Skeletal muscle satellite cell (primary cell): Measurements from ENCODE around the gene FBXL7.

ENCODE experiments used
- H3K27me3 ChIP-seq: 2 replicates; pipeline ENCODE4 v1.7.0; 2013; ENCODE audit warnings: low read length; ENCODE audit not compliant: control insufficient read depth, insufficient read depth
- H3K36me3 ChIP-seq: 2 replicates; pipeline ENCODE4 v1.7.0; 2013; ENCODE audit warnings: mild to moderate bottlenecking, control low read depth, low read length; ENCODE audit not compliant: insufficient read depth
- H3K4me1 ChIP-seq: 2 replicates; pipeline ENCODE4 v1.7.0; 2013; ENCODE audit warnings: low read length; ENCODE audit not compliant: control insufficient read depth, insufficient read depth
- H3K4me2 ChIP-seq: 2 replicates; pipeline ENCODE4 v1.7.0; 2013; ENCODE audit warnings: mild to moderate bottlenecking, low read length
- H3K4me3 ChIP-seq: 2 replicates; pipeline ENCODE4 v1.7.0; 2013; ENCODE audit warnings: low read length
- H3K9ac ChIP-seq: 2 replicates; pipeline ENCODE4 v1.7.0; 2013; ENCODE audit warnings: mild to moderate bottlenecking, low read depth, low read length, moderate library complexity
- H3K9me3 ChIP-seq: replicated peaks from 2 replicates; pipeline ENCODE4 v1.7.0; 2013; ENCODE audit warnings: mild to moderate bottlenecking, control low read depth, low read length

The FBXL7 gene

DNA sequence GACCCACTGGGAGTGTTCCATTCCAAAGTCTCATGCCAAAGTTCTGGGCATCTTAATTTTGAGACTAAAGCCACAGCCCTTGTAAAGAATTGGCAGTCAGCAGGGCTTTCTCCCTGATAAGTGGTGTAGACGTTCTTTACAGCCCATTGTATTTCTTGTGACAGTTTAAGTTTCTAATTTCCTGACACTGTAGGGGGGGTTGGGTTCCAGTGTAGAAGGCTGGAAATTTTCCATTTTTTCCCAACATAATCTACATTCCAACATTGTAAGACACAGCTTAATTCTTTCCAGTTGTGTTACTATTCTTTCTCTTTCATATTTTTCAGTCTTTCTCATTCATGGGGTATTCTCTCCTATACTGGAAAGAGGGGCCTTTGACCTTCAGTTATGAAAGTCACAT is 121.1 kb downstream of the FBXL7 start:
- H3K9me3 ChIP-seq = no peaks in the 10 kb centered on the region

DNA sequence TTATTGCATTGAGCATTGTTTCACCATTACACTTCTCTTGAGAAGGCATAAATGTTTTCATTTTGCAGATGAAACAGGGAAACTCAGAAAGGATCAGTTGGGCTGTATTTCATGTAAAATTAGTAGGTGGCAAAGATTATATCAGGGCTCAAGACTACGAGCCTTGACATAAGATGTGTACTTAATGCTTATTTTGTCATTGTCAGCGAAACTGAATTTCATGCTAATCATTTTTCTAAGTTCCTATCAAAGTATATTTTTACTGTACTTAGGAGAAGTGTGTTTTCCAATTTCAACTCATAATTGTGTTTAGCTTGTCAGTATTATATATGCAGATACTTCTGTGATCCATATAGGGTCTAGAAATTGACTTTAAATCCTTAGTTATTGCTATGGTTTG is 123.8 kb downstream of the FBXL7 start:
- Histone ChIP-seq H3K4me1 (peaks cover 18% of the 10 kb centered on the region), H3K4me3 (no peak overlapping the region), H3K9ac (no peak overlapping the region), H3K9me3 (no peaks in the 10 kb centered on the region), H3K4me2 (no peak overlapping the region), H3K27me3 (no peaks in the 10 kb centered on the region), H3K36me3 (no peaks in the 10 kb centered on the region)

More for the DNA sequence above, 121.1 kb downstream of the FBXL7 start:
- H3K4me3 ChIP-seq = peak overlapping the region; percentile 61
- peaks cover 18% of the 10 kb centered on the region for H3K4me1 ChIP-seq
- peak overlapping the region; percentile 33 for H3K9ac ChIP-seq
- peak overlapping the region; percentile 80 for H3K4me2 ChIP-seq
- H3K27me3 ChIP-seq = no peaks in the 10 kb centered on the region
- no peaks in the 10 kb centered on the region for H3K36me3 ChIP-seq

DNA sequence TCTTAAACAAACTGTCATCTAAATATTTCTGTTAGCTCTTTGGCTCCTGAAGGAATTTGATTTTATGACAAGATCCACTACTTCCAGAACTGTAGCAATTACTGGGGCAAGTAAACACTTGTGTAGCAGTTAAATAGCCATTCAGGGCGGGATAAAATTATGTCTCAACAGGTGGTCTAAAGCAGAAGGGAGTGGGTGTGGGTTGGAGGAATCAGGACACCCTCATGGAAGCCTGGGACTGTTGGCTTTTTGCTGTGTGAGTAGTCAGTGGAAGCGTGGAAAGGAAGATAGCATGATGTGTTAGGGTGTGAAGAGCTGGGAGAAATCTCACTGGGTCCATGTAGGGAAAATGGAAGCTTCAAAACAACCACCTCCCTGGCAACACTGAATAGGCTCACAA is 127.1 kb downstream of the FBXL7 start:
- no peak overlapping the region for H3K9ac ChIP-seq
- no peak overlapping the region for H3K4me2 ChIP-seq
- H3K9me3 ChIP-seq = no peaks in the 10 kb centered on the region
- H3K4me3 ChIP-seq = no peak overlapping the region
- no peaks in the 10 kb centered on the region for H3K27me3 ChIP-seq
- no peaks in the 10 kb centered on the region for H3K36me3 ChIP-seq
- peaks cover 9% of the 10 kb centered on the region for H3K4me1 ChIP-seq

DNA sequence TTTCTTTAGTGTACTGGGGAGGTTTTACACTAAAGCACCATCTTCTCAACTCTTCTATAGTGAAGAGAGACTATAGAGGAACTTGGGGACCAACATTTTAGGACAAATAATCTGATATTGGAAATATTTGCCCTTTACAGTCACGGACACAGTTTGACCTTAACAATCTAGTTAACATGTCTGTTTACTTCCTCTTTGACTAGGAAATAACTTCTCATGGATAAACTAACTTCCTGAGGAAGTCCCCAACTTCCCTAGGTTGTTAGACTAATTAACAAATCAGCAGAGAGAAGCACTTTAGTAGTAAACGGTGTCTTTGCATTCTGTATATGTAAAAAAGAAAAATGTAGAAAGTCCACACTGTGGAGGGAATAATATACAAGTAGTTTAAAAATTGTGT is 127.7 kb downstream of the FBXL7 start:
- no peak overlapping the region for H3K4me2 ChIP-seq
- H3K4me3 ChIP-seq = no peak overlapping the region
- H3K4me1 ChIP-seq = peaks cover 9% of the 10 kb centered on the region

DNA sequence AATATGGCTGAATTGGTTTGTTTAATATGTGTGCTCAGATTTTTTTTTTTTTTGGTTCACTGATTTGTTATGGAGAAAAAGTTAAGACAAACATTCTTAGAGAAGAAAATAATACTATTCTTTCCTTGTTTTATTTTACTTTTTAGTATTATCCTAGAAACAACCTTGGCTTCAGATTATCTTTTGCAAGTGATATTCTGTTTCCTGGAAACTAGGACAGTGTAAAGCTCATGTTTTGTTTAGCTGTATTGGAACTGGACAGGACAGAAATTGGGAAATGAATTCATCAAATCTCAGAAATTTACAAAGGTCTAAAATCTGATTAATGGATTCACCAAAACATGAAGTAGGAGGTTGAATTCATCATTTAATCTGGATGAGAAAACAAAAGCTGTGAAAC is 130.5 kb downstream of the FBXL7 start:
- H3K9me3 ChIP-seq = no peaks in the 10 kb centered on the region
- no peak overlapping the region for H3K4me2 ChIP-seq
- no peaks in the 10 kb centered on the region for H3K27me3 ChIP-seq
- H3K36me3 ChIP-seq = no peaks in the 10 kb centered on the region
- no peak overlapping the region for H3K4me3 ChIP-seq
- H3K4me1 ChIP-seq = peaks cover 9% of the 10 kb centered on the region
- H3K9ac ChIP-seq = no peak overlapping the region

More for the DNA sequence above, 127.7 kb downstream of the FBXL7 start:
- Histone ChIP-seq H3K36me3 (no peaks in the 10 kb centered on the region), H3K9me3 (no peaks in the 10 kb centered on the region), H3K27me3 (no peaks in the 10 kb centered on the region), H3K9ac (no peak overlapping the region)

DNA sequence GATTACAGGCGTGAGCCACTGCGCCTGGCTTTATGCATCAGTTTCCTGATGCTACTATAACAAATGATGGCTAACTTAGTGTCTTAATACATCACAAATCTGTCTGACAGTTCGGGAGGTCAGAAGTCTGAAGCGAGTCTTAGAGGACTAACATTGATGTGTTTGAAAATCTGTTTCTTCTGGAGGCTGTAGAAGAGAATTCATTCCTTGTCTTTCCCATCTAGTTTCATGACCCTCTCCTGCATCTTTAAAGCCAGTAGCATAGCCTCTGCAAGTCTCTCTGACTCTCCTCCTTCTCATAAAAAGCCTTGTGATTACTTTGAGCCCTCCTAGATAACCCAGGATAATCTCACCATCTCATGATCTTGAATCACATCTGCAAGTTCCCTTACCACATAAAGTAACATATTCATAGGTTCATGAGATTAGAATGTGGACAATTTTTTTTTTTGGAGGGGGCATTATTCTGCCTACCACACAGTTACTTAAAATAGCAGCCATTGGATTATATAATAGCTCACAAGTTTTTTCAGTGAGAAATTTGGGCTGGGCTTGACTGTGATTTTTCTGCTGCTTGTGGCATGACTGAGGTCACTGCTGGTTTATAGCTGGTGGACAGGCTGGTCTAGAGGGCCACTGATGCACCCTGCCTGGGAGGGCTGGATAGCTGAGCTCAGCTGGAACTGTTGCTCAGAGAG is 134.8 kb downstream of the FBXL7 start:
- Histone ChIP-seq H3K9me3 (no peaks in the 10 kb centered on the region), H3K4me2 (no peak overlapping the region), H3K4me3 (no peak overlapping the region), H3K27me3 (no peaks in the 10 kb centered on the region), H3K4me1 (peaks cover 7% of the 10 kb centered on the region), H3K9ac (no peak overlapping the region), H3K36me3 (no peaks in the 10 kb centered on the region)

DNA sequence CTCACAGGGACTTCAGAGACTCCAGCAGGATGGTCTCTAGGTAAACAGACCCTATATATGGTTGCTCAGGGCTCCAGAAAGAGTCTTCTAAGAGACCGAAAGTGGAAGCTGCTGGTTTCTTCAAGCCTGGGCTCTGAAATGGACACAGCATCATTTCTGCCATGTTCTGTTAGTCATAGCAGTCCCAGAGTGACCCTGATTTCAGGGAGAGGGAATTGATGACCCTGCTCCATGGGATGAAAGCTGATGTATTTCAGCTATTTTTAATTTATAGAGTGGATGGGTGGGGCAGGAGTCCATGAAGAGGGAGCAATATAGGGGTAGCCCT is 135.3 kb downstream of the FBXL7 start:
- H3K4me3 ChIP-seq = no peak overlapping the region
- H3K4me1 ChIP-seq = peaks cover 2% of the 10 kb centered on the region
- no peak overlapping the region for H3K4me2 ChIP-seq
- H3K9ac ChIP-seq = no peak overlapping the region
- H3K9me3 ChIP-seq = no peaks in the 10 kb centered on the region
- no peaks in the 10 kb centered on the region for H3K27me3 ChIP-seq
- no peaks in the 10 kb centered on the region for H3K36me3 ChIP-seq

DNA sequence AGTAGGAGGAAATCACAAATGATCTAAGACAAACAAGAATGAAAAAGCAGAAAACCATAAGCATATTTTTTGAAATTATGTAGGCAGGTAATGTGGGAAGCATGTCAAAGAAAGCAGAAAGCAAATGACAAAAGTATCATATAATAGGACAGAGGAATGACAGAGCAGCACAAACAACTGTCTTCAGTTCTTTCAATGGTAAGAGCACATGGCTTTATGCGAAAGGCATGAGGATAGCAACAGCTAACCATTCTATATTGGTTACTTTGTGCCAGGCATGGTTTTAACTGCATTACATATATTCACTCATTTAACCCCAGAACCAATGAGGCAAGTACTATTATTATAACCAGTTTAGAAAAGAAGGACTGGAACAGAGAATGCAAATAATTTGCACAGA is 137.4 kb downstream of the FBXL7 start:
- H3K27me3 ChIP-seq = no peaks in the 10 kb centered on the region
- H3K9me3 ChIP-seq = no peaks in the 10 kb centered on the region
- H3K4me1 ChIP-seq = no peaks in the 10 kb centered on the region
- H3K4me3 ChIP-seq = no peak overlapping the region
- H3K4me2 ChIP-seq = no peak overlapping the region
- no peaks in the 10 kb centered on the region for H3K36me3 ChIP-seq
- no peak overlapping the region for H3K9ac ChIP-seq

DNA sequence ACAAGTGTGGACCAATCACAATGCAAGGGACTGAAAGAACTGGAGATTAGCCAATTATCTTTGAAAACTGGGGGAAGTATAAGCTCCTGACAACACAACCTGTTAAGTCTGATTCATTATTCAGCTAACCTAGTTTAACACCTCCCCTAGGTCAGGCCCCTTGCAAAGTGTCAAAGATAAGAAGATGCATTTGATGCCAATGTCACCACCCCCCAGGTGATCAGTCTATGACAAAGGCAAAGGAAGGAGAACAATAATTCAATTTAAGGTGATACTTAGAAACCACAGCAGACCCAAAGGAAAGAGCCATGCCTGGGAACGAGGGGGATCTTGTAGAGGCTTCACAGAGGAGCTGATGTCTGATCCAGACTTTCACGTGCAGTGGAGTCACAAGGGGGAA is 137.9 kb downstream of the FBXL7 start:
- H3K27me3 ChIP-seq = no peaks in the 10 kb centered on the region
- no peak overlapping the region for H3K9ac ChIP-seq
- H3K9me3 ChIP-seq = no peaks in the 10 kb centered on the region
- H3K36me3 ChIP-seq = no peaks in the 10 kb centered on the region
- H3K4me1 ChIP-seq = no peaks in the 10 kb centered on the region
- H3K4me2 ChIP-seq = no peak overlapping the region
- H3K4me3 ChIP-seq = no peak overlapping the region

DNA sequence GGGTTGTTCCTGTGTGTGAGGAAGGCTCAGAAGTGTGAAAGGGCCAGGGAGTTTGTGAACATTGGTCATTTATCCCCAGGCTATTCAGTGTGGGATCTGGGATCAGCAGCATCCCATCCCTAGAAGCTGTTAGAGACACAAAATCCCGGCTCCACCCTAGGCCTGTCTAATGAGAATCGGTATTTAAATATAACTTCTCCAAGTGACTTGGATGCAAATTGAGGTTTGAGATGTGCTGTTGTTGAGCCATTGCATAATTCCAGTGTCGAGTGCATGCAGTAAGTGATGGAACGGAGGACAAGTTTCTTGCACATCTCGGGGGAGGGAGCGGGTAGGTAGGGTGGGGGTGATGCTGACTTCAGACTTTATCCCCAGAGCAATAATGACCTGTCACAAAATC is 138.3 kb downstream of the FBXL7 start:
- H3K4me1 ChIP-seq = no peaks in the 10 kb centered on the region
- H3K27me3 ChIP-seq = no peaks in the 10 kb centered on the region
- H3K36me3 ChIP-seq = no peaks in the 10 kb centered on the region
- H3K9me3 ChIP-seq = no peaks in the 10 kb centered on the region
- no peak overlapping the region for H3K4me3 ChIP-seq
- H3K9ac ChIP-seq = no peak overlapping the region
- no peak overlapping the region for H3K4me2 ChIP-seq

DNA sequence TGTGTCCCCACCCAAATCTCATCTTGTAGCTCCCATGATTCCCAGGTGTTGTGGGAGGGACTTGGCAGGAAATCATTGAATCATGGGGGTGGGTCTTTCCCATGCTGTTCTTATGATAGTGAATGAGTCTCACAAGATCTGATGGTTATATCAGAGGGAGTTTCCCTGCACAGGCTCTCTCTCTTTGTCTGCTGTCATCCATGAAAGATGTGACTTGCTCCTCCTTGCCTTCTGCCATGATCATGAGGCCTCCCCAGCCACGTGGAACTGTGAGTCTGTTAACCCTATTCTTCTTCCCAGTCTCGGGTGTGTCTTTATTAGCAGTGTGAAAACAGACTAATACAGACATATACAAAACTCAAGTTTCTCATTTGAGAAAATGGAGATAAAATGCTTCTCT is 139.3 kb downstream of the FBXL7 start:
- H3K36me3 ChIP-seq = no peaks in the 10 kb centered on the region
- H3K9ac ChIP-seq = no peak overlapping the region
- H3K27me3 ChIP-seq = no peaks in the 10 kb centered on the region
- no peak overlapping the region for H3K4me3 ChIP-seq
- H3K4me1 ChIP-seq = peaks cover under 1% of the 10 kb centered on the region
- no peaks in the 10 kb centered on the region for H3K9me3 ChIP-seq
- H3K4me2 ChIP-seq = no peak overlapping the region

DNA sequence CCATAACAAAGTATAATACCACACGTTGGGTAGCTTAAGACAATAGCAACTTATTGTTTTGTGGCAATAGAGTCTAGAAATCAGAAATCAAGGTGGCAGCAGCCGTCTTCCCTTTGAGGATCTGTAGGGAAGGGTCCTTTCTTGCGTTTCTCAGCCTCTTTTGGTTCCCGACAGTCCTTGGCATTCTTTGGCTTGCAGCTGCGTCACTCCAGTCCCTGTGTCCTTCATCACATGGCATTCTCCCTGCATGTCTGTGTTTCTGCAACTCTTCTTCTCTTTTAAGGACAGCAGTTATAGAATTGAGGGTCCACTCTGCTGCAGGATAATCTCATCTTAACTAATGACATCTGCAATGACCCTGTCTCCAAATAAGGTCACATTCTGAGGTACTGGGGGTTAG is 140.1 kb downstream of the FBXL7 start:
- no peak overlapping the region for H3K4me2 ChIP-seq
- no peaks in the 10 kb centered on the region for H3K36me3 ChIP-seq
- H3K4me3 ChIP-seq = no peak overlapping the region
- no peaks in the 10 kb centered on the region for H3K9me3 ChIP-seq
- no peak overlapping the region for H3K9ac ChIP-seq
- H3K4me1 ChIP-seq = peaks cover 9% of the 10 kb centered on the region
- no peaks in the 10 kb centered on the region for H3K27me3 ChIP-seq
